GM21825 (cell line): ENCODE measurements around the gene CCDC9B.

Experiments used
- ATAC-seq: cut with Tn5 transposase; IDR thresholded peaks from one replicate; pipeline ENCODE4 v1.9.1; 2021; ENCODE audit warnings: mild to moderate bottlenecking, moderate library complexity; ENCODE audit not compliant: unreplicated experiment

CCDC9B gene

DNA sequence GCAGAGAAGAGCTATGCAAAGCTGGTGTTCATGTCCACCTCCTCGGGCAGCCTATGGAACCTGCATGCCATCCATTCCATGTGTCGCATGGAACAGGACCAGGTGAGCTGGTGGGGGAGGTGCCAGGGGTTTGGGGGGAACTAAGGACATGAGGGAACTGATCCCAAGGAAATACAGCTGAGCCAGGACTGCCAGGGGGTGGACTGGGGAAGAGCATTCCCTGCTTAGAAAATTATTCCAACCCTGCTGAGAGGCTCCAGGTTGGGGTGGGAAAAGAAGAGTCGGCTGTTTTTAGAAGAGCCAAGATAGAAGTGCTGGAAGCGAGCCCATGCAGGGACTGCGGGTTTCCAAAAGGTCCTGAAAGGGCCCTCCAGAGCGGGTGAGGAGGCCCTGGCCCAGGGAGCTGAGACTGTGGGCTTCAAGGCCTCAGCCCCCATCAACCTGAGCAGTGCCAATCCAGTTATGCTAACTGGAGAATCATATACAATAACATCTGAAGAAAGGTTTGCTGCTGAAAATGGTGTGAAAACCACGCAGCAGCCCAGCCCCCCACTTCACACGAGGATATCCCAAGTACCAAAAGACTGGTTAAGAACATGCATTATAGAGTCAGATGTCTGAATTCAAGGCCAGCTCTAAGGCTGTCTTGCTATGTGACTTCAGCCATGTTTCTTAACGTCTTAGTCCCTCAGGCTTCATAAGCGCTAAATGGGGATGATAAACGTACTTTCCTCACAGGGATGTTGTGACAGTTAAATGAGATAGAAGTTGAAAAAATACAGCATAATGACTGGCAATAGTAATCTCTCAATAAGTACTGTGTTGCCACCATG lies 25.1 kb upstream of the CCDC9B start:
- no peak for ATAC-seq

DNA sequence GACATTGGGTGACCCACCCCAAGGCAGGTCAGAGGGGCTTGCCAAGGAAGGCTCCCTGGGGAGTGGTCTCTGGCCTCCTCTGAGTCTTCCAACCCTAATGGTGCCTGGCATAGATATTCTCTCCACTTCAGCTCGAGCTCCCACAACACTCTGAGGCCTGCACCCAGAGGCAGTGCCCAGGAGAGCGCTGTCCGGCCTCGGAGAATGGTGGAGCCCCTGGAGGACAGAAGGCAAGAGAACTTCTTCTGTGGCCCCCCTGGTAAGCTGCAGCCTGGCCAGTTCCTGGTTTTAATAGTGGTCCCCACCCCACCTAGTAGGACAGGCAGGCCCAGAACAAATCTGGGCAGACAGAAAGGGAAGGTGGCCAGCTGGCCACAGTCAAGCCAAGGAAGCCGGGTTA lies 24.3 kb upstream of the CCDC9B start:
- ATAC-seq = no peak

DNA sequence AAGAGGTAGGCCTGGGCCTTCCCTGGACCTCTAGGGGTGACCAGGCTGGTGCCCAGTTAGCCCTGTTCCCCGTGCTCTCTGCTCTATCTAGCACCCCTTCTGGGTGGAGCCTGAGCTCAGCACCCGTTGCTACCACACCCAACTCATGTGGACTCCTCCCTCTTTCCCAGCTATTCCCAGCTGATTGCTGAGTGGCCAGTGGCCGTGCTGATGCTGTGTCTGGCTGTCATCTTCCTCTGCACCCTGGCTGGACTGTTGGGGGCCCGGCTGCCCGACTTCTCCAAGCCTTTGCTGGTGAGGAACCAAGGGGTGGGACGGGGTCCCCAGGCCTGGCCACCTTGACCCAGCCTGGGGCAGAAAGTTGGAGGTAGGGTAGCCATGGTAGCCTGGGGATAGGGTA lies 23.5 kb upstream of the CCDC9B start:
- no peak for ATAC-seq

DNA sequence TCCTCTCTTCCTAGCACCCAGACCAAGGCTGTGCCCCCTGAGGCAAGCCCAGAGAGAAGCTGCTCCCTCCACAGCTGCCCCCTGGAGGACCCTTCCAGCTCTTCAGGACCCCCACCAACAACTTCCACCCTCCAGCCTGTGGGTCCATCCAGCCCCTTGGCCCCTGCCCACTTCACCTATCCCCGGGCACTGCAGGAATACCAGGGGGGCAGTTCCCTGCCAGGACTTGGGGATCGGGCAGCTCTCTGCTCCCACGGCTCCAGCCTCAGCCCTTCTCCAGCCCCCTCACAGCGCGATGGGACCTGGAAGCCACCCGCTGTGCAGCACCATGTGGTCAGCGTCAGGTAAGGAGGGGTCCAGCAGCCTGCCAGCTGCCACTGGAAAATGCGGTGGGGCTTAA lies 22.9 kb upstream of the CCDC9B start:
- ATAC-seq = no peak

DNA sequence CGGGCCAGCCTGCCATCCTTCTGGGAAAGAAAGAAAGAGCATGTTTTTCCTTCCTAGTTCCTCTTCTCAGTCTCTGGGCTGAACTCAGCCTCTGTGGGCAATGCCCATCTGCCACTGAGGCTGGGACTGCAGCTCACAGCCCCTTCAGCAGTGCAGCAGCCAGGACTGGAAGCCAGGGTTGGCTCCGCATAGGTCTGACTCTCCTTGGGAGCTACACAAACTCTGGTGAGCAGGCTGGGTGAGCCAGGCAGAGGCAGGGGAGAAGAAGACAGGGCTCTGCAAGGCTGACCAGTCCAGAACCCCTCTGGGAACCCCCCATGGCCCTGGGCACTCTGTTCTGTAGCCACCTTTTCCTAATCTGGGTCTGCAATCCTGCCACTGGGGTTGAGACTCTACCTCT lies 20.9 kb upstream of the CCDC9B start:
- ATAC-seq = no peak

DNA sequence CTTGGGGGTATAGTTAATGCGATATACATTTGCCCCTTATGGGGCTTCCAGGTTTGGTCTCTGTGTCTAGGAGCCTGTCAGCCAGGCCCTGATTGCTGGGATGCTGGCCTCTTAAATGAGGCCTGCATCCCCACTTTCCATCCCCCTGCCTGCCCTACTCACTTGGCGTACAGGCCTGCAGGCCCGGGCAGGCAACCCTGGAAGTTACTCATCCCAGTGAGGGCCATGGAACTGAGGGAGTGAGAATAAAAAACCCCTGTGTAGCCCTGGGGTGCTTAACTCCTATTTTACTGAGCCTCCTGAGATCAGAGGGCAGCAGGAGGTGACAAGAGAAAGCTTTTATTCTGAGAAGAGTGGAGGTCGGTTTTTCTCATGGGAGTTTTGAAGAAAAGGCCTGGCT lies 19.3 kb upstream of the CCDC9B start:
- no peak for ATAC-seq

DNA sequence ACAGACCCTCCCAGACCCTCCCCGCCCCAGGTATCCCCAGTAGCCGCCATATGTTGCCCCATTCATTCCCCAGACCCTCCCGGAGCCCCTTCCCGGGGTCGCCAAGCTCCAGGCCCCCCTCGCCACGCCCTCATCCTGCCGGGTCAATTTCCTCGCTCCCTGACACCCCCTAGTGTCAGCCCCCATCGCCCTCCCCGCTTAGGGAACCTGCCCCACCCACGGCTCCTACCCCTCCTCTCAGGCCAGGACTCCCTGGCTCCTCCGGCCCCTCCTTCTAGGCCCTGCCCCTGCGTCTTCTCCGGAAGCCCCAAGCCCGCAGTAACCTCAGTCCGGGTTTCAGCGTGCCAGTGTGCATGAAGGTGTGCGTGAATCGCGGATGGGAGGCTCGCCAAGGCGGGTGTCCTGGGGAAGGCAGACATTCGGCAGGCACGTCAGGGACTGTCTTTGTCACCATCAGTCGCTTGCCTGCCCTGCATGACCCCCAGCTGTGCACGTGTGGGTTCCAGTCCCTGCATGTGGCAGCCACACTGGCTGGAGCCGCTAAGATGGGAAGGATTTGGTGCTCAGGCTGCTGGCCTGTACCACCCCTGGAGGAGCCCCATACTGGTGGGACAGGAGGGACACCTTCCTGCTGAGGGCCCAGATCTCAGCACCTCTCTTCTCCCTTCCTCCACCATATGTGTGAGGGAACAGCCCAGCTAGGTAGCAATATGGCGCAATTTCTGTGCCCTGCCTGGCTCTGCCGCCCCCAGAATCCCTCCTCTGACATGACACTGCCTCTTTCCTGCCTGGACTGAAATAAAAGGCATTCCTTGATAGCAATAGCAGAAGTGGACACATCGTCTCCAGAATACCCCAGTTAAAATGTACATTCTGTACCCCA lies 18.0 kb upstream of the CCDC9B start:
- ATAC-seq = peak; percentile 30

DNA sequence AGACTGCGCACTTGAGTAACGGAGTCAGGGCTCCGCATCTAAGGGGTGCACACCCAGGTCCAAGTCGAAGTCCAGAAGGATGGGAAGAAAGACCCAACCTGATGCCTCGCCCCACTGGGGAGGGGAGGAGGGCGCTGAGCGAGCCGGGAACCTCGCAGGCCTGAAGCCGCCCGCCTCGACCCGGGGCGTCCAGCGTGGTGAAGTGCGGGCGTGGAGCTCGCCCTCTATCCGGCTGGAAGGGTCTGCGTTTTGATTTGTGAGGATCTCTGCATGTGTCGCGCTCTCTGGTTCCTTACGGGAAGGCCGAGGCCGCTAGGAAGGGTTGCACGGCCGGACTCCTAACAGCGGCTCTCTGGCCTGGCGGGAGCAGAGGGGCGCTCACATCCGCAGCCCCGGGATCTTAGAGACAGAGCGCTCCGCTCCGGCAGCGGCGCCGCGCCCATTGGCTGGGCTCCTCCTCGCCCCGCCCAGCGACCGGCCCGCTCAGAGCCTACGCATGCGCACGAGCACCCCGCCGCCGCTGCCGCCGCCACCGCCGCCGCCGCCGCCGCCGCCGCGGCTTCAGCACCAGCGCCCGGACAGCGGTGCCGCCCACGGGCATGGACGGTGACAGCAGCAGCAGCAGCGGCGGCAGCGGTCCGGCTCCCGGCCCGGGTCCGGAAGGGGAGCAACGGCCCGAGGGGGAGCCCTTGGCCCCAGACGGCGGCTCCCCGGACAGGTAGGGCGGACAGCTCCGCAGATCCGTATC lies 17.2 kb upstream of the CCDC9B start, which contains the start of gene DISP2:
DISP2 (plus strand) TSS at position 497 of the 748 bp plus-strand sequence; CDS start at position 600, 103 bp downstream.
- peak; percentile 74 for ATAC-seq

DNA sequence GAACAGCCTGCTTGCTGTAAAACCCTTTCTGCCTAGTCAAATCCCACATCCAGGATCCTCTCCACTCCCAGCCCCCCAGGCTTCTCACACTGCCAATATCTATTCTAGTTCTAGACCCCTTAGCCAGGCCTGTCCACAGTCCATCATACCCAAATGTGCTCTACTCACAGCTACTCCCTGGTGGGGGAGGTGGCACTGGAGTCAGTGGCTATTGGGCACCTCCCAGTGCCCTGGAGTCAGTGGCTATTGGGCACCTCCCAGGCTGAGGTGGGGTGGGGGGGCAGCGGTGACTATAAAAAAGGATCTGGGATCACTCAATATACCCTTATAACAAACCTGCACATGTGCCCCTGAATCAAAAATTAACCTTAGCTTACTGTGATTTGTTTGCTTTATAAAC lies 16.5 kb upstream of the CCDC9B start:
- no peak for ATAC-seq

DNA sequence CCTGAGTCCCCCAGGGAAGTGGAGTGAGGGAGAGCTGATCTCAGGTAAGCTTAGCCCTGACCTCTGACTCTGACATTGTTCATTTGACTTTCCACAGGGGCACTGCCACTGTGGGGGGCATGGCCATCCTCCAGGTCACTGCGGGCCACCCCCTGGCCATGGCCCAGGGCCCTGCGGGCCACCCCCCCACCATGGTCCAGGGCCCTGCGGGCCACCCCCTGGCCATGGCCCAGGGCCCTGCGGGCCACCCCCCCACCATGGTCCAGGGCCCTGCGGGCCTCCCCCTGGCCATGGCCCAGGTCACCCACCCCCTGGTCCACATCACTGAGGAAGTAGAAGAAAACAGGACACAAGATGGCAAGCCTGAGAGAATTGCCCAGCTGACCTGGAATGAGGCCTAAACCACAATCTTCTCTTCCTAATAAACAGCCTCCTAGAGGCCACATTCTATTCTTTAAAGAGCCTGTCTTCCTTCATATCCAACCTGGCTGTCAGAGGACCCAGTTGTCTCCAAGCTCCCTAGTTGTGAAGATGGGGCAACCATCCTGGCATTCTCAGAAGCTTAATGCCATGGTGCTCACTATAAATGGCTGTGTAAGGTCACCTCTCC lies 15.3 kb upstream of the CCDC9B start:
- no peak for ATAC-seq

DNA sequence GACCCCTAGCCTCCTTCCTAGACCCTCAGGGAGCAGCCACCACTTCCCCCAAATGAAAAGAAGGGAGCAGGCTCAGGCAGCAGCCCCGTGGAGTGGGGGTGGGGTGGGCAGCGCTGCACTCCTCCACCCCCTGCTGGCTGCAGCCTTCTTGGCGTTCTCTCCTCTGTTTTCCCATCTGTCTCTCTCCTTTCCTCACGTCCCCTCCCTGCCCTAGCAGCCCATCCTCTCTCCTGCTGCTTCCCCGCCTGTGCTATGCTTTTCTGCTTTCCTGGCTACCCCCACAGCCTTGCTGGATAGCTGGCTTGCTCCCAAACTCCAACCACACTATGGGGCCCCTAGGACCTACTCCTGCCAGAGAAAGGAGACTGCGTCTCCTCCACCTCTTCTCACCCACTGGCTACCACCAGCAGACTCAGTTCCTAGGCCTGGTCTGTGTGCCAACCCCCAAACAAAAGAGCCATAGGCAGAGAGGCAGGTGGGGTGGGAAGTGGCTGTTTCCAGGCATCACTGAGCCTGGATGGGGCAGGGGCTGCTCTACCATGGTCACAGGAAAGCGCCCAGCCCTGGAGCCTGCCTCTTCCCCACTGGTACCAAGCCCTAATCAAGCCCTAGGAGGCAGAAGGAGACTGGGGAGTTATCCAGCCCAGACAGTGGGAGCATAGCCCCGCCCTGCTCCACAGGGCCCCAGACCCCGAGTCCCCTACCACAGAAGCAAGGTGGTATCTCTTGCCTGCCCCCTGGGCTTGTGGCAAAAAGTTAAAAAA lies 13.9 kb upstream of the CCDC9B start:
- ATAC-seq = no peak

DNA sequence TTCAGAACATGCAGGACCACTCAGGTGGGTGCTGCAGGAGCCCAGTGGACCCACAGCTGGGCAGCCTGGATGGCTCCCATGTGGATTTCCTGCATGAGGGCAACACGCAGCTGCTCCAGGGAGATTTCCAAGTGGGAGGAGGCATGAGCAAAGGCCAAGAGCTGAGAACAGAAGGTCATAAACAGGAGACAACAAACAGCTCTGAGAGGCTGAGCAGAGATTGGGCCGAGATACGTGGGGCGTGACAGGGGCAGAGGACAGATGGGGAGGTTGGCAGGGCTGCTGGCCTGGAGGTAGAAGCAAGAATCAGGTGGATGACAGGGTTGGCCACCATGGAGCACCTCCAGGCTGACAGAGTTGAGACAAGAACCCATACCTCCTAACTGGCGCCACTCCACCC lies 13.0 kb upstream of the CCDC9B start:
- ATAC-seq = no peak

DNA sequence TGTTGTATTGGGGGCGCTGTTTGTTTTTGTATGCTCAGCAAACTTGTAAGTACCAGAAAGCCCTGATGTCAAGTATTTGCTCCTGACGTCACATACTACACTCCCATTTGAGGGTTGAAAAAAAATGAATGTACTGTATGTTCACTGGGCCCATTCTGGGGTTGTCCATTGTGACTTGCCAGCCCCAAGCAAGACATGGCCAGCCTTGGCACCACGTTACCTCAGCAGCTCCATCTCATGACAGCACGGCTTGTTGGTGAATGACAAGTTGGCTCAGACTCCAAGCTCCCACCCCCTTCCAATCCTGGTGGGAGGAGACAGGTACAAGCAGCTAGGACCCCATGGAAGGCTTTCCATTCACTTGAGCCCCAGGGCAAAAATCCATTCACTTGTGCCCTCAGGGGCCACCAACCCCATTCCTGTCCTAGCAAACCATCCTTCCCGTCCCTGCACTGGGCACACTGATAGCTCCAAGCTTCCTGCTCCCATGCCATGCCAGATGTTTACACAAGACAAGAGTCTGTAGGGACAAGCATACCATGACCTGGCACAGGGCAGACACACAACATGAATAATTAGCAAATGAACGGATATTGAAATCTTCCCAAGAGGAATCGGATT lies 11.7 kb upstream of the CCDC9B start:
- no peak for ATAC-seq

DNA sequence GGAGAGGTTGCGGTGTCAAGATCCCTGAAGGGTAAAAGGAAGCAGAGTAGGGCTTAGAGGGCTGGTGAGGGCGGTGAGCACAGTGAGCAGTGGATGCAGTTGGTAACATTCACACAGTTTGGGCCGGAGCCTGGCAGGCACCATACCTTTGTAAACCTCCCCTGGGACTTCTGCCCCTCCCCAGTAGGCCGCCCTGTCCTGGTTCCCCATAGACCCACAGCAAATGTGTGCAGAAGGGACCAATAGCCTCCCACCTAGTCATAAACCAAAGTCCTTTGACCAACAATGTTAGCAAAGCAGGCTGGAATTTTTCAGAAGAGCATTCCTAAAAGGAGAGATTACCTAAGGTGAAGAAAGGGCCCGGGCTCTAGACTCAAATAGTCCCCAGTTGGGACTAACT lies 8.4 kb upstream of the CCDC9B start:
- no peak for ATAC-seq

DNA sequence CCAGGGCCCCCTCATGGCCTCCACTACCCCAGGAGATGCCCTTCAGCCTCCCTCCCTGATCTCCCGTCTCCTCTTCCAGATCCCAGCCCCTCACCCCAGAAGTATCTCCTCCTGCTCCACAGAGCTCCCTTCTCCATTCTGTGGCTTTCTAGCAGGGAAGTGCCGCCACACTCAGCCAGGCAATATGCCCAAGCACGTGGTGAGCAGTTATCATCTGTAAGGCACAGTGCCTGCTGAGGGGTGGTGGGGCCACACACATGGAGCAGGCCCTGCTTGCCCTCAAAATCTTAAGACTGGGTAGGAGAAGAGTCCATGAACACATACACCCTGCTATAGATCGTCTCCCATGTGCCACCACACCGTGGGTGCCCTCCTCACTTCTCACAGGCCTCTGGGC lies 7.7 kb upstream of the CCDC9B start:
- no peak for ATAC-seq

DNA sequence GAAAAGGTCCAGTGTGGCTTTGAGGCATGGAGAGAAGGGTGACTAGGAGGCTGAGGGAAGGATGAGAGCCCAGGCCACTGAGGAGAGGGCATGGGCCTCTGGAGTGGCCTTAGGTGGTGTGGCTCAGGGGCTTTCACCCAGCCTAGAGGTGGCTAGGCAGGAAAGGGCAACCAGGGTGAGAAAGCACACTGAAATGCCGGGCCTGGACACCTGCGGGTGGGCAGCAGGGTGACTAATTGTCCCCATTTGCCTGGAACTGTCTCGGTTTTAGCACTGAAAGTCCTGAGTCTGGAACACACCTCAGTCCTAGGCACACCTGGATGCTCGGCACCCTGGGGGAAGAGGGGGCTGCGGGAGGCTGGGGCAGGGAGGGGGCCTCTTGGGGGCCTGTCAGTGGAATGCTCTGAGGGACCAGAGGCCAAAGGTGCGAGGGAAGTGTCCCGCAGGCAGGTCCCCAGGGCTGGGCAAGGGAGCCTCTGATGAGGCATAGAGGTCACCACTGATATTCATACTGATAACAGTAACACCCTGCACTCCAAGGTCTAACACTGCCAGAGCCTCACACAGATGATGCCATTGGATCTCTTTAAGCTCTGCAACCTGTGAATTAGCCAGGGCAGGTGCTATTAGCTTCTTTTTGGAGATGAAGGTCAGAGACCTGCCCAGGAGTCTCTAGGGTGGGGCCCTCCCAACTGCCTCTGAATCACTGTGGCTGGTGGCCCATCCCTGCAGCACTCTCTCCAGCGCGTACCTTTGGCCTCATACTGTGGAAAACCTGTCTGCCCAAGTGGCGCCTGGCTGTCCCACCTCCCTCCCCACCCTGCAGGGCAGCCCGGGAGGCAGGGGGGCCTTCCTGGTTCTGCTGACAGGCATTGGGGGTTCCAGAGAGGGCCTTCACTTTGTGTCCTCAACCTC lies 7.1 kb upstream of the CCDC9B start:
- ATAC-seq = no peak

DNA sequence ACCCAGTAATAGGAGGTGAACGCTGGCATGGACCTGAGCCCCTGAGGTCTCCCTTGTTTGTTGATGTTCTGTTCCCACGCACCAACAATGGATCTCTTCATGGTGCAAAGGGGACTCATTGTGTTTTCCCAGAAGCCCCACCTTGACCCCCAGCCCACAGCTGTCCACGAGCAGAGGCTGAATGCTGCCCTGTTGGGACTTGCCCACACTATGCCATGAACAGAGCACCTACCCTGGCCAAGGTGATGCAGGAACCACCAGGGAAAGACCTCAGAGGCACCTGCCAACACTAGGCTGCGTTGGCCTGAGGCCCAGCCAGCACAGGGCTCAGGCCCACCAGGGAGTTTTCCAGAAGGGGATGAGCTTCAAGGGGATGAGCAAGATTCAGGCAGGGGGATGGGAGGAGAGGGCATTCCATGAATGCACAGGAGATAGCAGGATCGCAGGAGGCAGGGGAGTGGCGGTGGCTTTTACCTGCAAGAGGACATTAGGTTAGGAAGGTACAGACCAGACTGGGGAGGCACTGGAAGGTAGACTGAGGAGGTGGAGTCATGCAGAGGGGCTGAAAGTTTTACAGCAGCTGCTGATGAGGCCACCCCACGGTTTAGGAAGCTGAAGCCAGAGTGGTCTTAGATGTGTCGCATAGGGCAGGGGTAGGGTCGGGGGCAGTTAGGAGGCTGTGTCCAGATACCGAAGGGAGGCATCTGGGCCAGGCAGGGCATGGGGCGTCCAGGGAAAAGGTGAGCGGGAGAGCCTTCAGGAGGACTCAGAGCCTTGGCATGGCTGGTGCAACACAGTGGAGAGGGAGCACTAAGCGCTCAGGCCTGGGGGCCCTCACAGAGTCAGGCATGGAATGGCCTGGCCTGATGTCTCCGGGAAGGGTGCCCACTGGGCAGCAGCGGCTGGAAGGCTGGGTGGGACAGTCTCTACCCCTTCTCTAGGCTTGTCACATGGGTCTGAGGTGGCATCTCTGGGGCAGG lies 6.1 kb upstream of the CCDC9B start:
- no peak for ATAC-seq
